NCI-H2107 (cell line): ENCODE data around the gene SOBP.
"Not testable (repeated sequence)": the region's sequence is repeated elsewhere in the genome, so short reads cannot be mapped to it uniquely, and the experiment has no call there.

Source experiments
- DNase-seq: peaks from one replicate; lab custom pipeline; 2025; lab: John Stamatoyannopoulos, UW

SOBP gene

GRCh38 chr6:107489636-107490565 is at the start of gene SOBP:
Gene SOBP (plus strand): TSS chr6:107490117. CDS start chr6:107490617, 500 bp downstream.
- DNase-seq, result peak; percentile 45

GRCh38 chr6:107440936-107441335 is 49.0 kb upstream of the SOBP start:
- DNase-seq, result no peak

- DNase-seq, result no peak
Observed at GRCh38 chr6:107441682-107442081, 48.2 kb upstream of the SOBP start.

- DNase-seq, result no peak
Observed at GRCh38 chr6:107442938-107443607, 46.8 kb upstream of the SOBP start.

- DNase-seq, result no peak
Observed at GRCh38 chr6:107443608-107444267, 46.2 kb upstream of the SOBP start.

- DNase-seq, result no peak
Observed at GRCh38 chr6:107444277-107444676, 45.6 kb upstream of the SOBP start.

GRCh38 chr6:107447663-107448216 is 42.2 kb upstream of the SOBP start:
- no peak for DNase-seq

- no peak for DNase-seq
Observed at GRCh38 chr6:107448776-107449175, 41.1 kb upstream of the SOBP start.

GRCh38 chr6:107458672-107459282 is 31.1 kb upstream of the SOBP start:
- DNase-seq, result peak; percentile 4

GRCh38 chr6:107459283-107460082 is 30.4 kb upstream of the SOBP start, which contains the start of gene PDSS2:
Gene PDSS2 (minus strand): TSS chr6:107459564. CDS start chr6:107459285, 279 bp downstream.
- DNase-seq, result peak; percentile 92

- DNase-seq, result no peak
Observed at GRCh38 chr6:107460083-107460631, 29.8 kb upstream of the SOBP start.

GRCh38 chr6:107466062-107466461 is 23.9 kb upstream of the SOBP start:
- no peak for DNase-seq

GRCh38 chr6:107470364-107470763 is 19.6 kb upstream of the SOBP start:
- DNase-seq, result no peak

- DNase-seq, result no peak
Observed at GRCh38 chr6:107473660-107474059, 16.3 kb upstream of the SOBP start.

- not testable (repeated sequence) for DNase-seq
Observed at GRCh38 chr6:107475360-107475759, 14.6 kb upstream of the SOBP start.

- DNase-seq, result not testable (repeated sequence)
Observed at GRCh38 chr6:107475826-107476225, 14.1 kb upstream of the SOBP start.

GRCh38 chr6:107479089-107479690 is 10.7 kb upstream of the SOBP start:
- no peak for DNase-seq

- DNase-seq, result no peak
Observed at GRCh38 chr6:107485157-107485556, 4.8 kb upstream of the SOBP start.

- DNase-seq, result no peak
Observed at GRCh38 chr6:107488174-107488874, 1.6 kb upstream of the SOBP start.
